HTR-8/SVneo (cell line): ENCODE results near the gene PRPF38A.

Experiments used
- DNase-seq: peaks from one replicate; pipeline ENCODE4 v3.0.0; 2011; ENCODE audit warnings: low spot score, mixed read lengths; ENCODE audit not compliant: insufficient read length
- FAIRE-seq: peaks from 2 replicates; lab custom pipeline; 2011; peaks lifted over from hg19 to GRCh38; lab: Jason Lieb, UNC

The PRPF38A gene

DNA sequence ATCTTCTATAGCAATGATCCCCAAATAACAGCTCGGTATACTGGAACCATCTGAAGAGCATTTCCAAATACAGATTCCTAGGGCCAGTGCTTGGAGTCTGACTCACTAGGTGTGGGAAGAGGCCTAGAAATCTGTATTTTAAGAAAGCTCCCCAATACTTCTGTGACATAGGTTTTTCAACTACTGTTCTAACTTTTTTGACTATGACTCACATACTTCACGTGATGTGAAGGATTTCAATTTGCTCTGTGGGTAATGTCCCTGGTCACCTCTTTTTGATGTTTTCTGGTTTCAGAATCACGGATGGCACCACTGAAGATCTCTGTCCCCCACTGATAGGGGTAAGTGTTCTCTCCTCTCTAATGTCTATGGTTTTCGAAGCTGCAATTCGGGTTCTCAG, 11.2 kb upstream of the PRPF38A start:
- DNase-seq (no peak), FAIRE-seq (no peak)

DNA sequence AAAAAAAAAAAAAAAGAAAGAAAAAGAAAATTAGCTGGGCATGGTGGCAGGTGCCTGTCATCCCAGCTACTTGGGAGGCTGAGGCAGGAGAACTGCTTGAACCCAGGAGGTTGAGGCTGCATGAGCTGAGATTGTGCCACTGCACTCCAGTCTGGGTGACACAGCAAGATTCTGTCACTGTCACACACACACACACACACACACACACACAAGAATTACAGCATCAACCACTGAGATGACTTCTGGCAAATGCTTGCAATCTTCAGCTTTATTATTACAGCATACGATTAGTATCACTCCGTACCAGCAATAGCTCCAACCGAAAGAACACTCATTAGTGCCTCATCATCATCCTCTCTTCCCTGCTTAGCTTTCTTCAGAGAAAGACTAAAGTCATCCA, 4.8 kb upstream of the PRPF38A start:
- DNase-seq: no peak
- FAIRE-seq: no peak

- DNase-seq (no peak), FAIRE-seq (no peak)
These were observed 4.3 kb upstream of the PRPF38A start for GRCh38 chr1:52400131-52400530.

DNA sequence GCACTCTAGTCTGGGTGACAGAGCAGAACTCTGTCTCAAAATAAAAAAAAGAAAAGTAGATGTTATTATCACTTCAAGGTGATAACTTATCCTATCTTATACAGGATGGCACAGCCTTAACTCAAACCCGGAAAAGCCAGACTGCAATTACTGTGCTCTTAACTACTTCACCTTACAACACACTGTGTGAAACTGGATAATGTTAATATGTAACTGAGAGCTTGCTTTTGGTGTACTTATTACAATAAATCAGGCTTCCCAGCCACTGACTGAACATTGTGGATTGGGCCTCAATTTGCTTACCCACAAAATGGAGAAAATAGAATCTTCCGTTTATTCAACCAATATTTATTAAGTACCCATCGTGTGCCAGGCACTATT, 1.6 kb upstream of the PRPF38A start:
- FAIRE-seq (no peak), DNase-seq (no peak)

DNA sequence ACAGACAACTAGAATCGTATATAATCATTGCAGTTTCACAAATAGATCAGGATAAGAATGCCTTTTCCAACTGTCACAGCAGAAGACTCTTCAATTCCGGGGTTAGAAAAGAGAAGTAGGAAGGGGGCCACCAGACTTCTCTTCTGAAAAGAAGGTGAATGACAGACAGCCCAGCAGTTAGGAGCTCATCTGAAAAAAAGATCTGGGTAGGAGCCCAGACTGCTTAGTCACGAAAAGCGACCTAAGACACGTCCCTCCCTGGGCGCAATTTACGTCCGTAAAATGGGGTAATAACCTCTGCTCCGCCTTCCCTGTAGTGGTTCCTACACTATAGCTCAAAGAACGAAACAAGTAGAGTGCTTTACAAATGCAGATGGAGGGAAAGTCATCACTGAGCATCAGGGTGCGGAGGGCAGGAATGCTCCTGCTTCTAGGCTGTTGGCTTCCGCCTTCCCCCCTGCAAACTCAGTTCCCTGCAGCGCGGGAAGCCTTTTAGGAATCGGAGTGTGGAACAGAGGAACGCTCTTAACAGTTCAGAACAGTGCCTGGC, 761 bp upstream of the PRPF38A start:
- FAIRE-seq: no peak
- peak; percentile 40 for DNase-seq

DNA sequence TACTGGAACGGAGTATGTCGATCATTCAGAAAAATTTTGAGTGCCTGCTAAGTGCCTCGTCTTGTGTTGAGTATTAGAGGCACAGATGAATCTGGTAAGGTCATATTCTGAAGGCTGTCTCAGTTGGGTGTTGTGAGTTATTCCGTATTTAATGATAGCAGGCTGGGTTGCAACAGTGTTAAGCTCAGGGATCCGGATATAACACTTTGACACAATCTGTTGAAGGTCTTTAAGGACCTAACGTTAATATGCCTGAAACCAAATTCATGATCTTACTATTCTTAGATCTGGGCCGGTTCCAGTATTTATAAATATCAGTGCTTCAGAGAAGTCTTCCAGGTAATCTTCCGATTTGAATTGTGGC, 555 bp downstream of the PRPF38A start:
- no peak for DNase-seq
- no peak for FAIRE-seq

GRCh38 chr1:52413410-52413989, 9.1 kb downstream of the PRPF38A start:
- no peak for FAIRE-seq
- no peak for DNase-seq

DNA sequence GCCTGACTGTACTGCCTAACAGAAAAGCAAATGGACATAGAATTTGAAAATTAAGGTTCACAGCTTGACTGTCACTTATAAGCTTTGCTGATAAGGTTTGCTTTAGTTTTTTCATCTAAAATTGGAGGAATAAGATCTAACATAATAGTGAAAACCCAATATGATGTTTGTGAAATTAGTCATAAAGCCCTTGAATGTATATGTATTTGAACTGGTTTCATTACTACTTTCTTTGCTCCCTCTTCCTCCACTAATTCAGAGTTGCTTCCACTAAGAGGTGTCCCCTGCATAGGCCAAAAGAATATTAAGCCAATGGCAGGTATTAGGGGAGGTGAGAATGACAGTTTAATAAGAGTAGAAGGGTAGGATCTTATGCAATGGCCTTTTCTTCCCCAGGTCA, 10.5 kb downstream of the PRPF38A start:
- FAIRE-seq: no peak
- no peak for DNase-seq

DNA sequence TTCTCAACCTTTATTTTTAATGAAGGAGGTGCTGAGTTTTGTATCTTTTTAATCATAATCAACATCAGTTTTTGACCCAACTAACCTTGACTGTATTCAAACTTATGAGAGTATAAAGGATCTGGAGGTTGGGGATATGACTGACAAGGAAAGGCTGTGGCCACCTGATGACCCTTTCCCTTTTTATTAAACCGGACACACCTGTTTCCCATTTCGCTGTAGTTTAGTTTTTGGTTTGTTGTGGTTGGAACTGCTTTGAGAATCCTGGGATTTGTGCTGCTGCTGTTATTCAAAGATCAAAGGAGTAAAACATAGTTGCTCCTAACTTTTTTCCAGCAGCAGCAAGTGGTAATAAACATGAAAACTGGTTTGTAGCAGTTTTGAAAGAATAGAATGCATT, 12.4 kb downstream of the PRPF38A start:
- FAIRE-seq (no peak), DNase-seq (no peak)

DNA sequence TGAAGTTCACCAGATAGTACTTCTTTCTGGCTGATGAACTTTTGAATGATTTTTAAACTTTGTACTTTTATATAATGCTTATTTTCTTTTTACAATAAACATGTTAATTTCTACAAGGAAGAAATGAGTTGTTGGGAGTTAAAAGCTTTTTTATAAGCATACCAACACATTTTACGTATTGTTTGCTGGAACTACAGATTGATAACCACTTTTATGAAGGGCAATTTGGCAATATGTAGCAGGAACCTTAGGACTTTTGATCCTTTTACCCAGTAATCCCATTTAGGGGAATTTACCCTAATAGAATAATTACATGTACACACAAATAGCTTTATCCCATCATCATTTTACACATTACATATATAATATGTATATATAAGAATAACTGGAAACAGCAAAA, 16.3 kb downstream of the PRPF38A start:
- no peak for FAIRE-seq
- DNase-seq: no peak

DNA sequence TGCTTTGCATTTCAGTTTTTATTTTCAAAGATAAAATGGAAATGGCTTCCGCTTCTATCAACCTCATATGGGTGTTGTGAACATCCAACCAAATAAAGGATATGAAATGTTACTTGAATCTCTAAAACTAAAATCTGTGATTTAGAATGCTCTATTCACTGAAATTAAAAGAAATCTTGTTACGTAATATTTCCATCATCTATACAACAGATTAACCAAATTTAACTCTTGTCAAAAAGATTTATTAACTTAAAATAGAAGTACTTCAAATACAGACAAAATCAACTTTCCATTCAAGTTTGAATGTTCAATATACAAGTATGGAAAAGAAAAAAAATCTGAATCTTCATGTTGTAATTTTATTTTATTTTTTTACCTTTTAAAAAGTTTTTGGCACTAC, 18.7 kb downstream of the PRPF38A start:
- DNase-seq (no peak), FAIRE-seq (no peak)

DNA sequence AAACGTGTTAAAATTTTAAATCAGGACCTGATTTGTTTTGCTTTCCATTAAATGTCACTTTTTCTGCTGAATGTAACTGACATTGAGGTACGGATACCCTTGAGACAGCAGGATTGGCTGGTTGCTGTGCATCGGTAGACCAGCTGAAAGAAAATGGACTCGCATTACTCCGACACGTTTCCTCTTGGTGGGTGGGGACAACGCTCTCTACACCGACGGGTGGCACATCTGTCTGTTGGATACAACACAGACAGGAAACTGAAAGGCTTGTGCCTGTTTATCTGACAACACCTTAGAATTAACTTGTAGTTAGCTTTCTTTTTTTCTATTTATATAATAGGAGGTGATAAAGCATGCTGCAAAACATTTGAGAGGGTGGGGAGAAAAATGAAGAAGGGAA, 19.4 kb downstream of the PRPF38A start:
- DNase-seq (no peak), FAIRE-seq (no peak)

DNA sequence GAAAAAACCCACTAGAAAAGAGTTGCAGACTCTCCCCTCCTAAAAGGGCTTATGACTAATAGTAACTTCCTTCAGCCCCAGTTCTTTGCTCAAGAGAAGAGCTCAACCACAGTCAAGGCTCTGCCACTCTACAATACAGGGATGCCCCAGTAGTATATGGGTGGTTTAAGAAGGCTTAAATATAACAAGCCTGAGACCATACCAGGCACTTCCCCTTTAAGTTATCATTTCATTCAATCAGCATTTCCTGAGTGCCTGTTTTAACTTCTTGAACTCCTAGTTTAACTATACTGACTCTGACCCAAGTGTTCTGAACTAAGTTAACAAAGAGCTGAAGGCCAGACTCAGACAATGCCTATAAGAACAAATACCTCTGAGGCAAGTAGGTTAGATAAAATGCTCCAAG, 19.8 kb downstream of the PRPF38A start:
- DNase-seq (no peak), FAIRE-seq (no peak)

DNA sequence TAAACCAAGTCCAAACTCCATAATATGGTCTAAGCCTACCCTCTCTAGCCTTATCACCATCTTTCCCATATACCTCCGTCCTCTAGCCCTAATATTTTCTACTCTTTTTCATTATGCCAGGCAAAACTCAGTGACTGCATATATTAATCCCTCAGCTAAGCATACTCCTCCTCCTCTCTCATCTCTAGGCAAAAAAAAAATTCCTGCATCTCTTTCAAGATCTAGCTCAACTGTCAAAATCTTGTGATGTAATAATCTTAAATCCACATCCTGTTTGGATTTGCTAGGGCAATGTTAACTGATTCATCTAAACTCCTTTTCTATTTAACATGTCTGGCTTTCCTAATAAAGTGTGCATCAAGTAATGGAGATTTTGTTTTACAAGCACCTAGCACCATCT, 20.4 kb downstream of the PRPF38A start:
- FAIRE-seq: no peak
- DNase-seq: no peak

DNA sequence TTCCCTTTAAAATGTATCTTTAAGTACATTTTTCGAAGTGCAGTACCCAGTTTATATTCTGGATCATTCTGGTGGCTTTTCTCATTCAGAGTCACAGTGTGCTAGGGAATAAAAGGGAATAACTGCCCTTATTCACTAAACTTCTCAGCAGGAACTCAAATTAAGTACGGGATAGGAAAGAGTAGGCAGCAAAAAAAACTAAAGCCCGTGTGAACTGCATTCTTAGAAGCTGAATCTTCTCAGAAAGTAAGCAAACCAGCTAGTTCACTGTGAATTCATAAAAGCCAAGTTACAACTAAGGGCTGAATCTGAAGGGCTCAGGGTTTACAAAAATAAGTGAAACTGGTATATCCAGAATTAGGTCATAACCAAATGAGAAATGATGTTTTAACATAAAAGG, 22.0 kb downstream of the PRPF38A start:
- no peak for FAIRE-seq
- no peak for DNase-seq

DNA sequence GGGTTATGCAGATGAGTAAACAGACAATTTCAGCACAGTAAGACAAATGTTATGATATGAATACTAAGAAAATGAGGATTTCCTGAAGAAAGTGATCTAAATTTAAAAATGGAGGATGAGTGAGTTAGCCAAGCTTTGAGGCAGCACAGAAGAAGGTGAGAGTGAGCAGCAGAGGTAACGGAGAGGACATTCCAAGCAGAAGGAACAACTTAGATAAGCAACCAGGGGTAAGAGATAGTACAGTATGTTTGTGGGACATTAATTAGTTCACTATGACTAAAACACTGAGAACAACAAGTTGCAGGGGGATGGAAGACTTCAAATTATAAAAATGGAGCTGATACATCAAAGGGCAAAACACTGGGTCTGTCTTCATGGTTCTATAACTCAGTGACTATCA, 22.8 kb downstream of the PRPF38A start:
- FAIRE-seq: no peak
- DNase-seq: no peak

GRCh38 chr1:52432807-52433206, 28.4 kb downstream of the PRPF38A start:
- no peak for DNase-seq
- FAIRE-seq: no peak

- FAIRE-seq (no peak), DNase-seq (no peak)
These were observed 30.8 kb downstream of the PRPF38A start for GRCh38 chr1:52435211-52435610.

DNA sequence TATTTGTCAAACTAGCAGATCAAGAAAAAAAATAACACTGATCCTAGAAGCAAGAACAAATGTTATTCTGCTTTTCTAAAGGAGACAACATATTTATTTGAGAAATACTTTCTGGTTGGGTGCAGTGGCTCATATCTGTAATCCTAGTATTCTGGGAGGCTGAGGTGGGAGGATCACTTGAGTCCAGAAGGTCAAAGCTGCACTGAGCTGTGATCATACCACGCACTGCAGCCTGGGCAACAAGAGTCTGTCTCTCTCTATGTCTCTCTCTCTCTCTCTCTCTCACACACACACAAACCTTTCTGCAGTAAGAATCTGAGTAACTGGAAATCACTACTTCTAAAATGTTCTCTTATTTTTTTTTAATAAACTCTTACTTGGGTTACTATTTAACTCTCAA, 31.2 kb downstream of the PRPF38A start:
- no peak for FAIRE-seq
- DNase-seq: no peak

GRCh38 chr1:52436817-52437216, 32.4 kb downstream of the PRPF38A start:
- FAIRE-seq (no peak), DNase-seq (no peak)

GRCh38 chr1:52439976-52440375, 35.6 kb downstream of the PRPF38A start:
- no peak for DNase-seq
- FAIRE-seq: no peak

DNA sequence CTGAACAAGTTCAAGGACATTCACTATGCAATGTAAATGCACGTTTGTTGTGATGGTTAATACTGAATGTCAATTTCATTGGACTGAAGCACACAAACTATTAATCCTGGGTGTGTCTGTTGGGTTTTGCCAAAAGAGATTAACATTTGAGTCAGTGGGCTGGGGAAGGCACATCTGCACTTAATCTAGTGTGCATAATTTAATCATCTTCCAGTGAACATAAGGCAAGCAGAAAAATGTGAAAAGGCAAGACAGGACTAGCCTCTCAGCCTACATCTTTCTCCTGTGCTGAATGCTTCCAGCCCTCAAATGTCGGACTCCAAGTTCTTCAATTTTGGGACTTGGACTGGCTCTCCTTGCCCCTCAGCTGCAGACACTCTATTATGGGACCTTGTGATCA, 40.1 kb downstream of the PRPF38A start:
- FAIRE-seq: no peak
- DNase-seq: no peak

- DNase-seq (no peak), FAIRE-seq (no peak)
These were observed 49.7 kb downstream of the PRPF38A start for GRCh38 chr1:52454127-52454526.
